Liver (tissue), 3 donors: Measurements from ENCODE around the gene MYOCOS.

Experiments used
- ATF3 ChIP-seq: IDR thresholded peaks from 2 replicates; pipeline ENCODE4 v1.6.1; 2016; ENCODE audit warnings: antibody characterized with exemption
- CTCF ChIP-seq: fragments of 150-350 bp; IDR thresholded peaks from 2 replicates; pipeline ENCODE4 v1.5.1; 2017; ENCODE audit warnings: improper control_type of control experiment, low read depth, low read length; ENCODE audit not compliant: missing input control
- EGR1 ChIP-seq, 2 donors: IDR thresholded peaks; 2 replicates each; pipeline ENCODE4 v1.6.1; 2016 to 2018; ENCODE audit warnings: antibody characterized with exemption in 2 of 2, low read depth in 2 of 2
- GABPA ChIP-seq, 2 donors: IDR thresholded peaks in 1 of 2; conservative IDR thresholded peaks in 1 of 2; 2 replicates each; pipeline ENCODE4 v1.6.1; 2016; ENCODE audit warnings: antibody characterized with exemption in 2 of 2, mild to moderate bottlenecking in 1 of 2, moderate library complexity in 1 of 2
- HNF4A ChIP-seq, 2 donors: conservative IDR thresholded peaks; 2 replicates each; pipeline ENCODE4 v1.6.1; 2016; ENCODE audit warnings: antibody characterized with exemption in 2 of 2, mild to moderate bottlenecking in 2 of 2
- JUND ChIP-seq, 2 donors: IDR thresholded peaks; 2 replicates each; pipeline ENCODE4 v1.6.1; 2016; ENCODE audit warnings: antibody characterized with exemption in 2 of 2
- MAX ChIP-seq: IDR thresholded peaks from 2 replicates; pipeline ENCODE4 v1.6.1; 2016; ENCODE audit warnings: antibody characterized with exemption
- RAD21 ChIP-seq, 2 donors: IDR thresholded peaks; 2 replicates each; pipeline ENCODE4 v1.6.1; 2016; ENCODE audit warnings: antibody characterized with exemption in 2 of 2, mild to moderate bottlenecking in 2 of 2
- REST ChIP-seq: IDR thresholded peaks from 2 replicates; pipeline ENCODE4 v1.6.1; 2016; ENCODE audit warnings: antibody characterized with exemption, mild to moderate bottlenecking
- RXRA ChIP-seq, 2 donors: IDR thresholded peaks; 2 replicates each; pipeline ENCODE4 v1.6.1; 2017 to 2018; ENCODE audit warnings: antibody characterized with exemption in 2 of 2, mild to moderate bottlenecking in 1 of 2
- SP1 ChIP-seq: IDR thresholded peaks from 2 replicates; pipeline ENCODE4 v1.6.1; 2018; ENCODE audit warnings: antibody characterized with exemption, mild to moderate bottlenecking
- TAF1 ChIP-seq: conservative IDR thresholded peaks from 2 replicates; pipeline ENCODE4 v1.6.1; 2016; ENCODE audit warnings: antibody characterized with exemption, mild to moderate bottlenecking
- YY1 ChIP-seq: IDR thresholded peaks from 2 replicates; pipeline ENCODE4 v1.6.1; 2016; ENCODE audit warnings: antibody characterized with exemption, mild to moderate bottlenecking
- donor health status: healthy.
- donor health status: healthy.

GRCh38 chr1:171635661-171636060 lies 13.6 kb downstream of the MYOCOS start:
- TF ChIP-seq CTCF, result no peak
- TF ChIP-seq RAD21 (IDR thresholded peaks at IDR 0.05), result no peak
- TF ChIP-seq MAX, result no peak
- no peak for TF ChIP-seq SP1
- no peak for TF ChIP-seq JUND (IDR thresholded peaks at IDR 0.05)
- TF ChIP-seq TAF1, result no peak
- TF ChIP-seq EGR1 (IDR thresholded peaks at IDR 0.05; ENCODE audit: low read depth in 2 of 2), result no peak
- TF ChIP-seq RXRA (IDR thresholded peaks at IDR 0.05), result no peak
- no peak for TF ChIP-seq HNF4A (conservative IDR thresholded peaks at IDR 0.05)
- no peak for TF ChIP-seq GABPA (IDR thresholded peaks at IDR 0.05 in 1 of 2, conservative IDR thresholded peaks at IDR 0.05 in 1 of 2)
- no peak for TF ChIP-seq YY1
- TF ChIP-seq REST, result no peak
- no peak for TF ChIP-seq ATF3
